Activated CD4-positive, alpha-beta T cell treated with anti-CD3 and anti-CD28 coated beads, Interleukin-2, amount 50 U/mL, for 24 hours (primary cell): ENCODE results near the gene CDK14.
"Not testable (repeated sequence)": the region's sequence is repeated elsewhere in the genome, so short reads cannot be mapped to it uniquely, and the experiment has no call there.

Experiments
- DNase-seq, 2 donors: peaks; one replicate each; pipeline ENCODE4 v3.0.0-alpha.2; 2020; ENCODE audit warnings: low read depth in 1 of 2, low spot score in 1 of 2

Gene CDK14

DNA sequence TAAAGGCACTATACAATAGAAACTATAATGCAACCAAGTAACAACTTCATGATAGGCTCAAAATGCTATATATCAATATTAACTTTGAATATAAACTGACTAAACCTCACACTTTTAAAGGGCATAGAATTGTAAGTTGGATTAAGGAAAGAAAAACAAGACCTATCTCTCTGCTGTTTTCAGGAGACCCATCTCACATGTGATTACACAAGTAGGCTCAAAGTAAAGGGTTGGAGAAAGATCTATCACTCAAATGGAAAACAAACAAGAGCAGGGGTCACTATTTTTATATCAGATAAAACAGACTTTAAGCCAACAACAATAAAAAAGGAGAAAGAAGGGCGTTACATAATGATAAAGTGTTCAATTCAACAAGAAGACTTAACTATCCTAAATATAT, 155.5 kb downstream of the CDK14 start:
- DNase-seq = no peak

DNA sequence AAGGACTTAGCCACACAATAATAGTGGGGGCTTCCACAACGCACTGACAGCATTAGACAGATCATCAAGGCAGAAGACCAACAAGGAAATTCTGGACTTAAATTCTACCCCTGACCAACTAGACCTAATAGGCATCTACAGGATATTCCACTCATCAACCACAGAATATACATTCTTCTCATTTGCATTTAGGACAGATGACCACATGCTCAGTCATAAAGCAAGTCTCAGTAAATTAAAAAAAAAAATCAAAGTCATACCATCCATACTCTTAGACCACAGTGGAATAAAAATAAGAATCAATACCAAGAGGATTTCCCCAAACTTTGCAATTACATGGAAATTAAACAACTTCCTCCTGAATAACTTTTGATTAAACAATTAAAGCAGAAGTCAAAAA, 155.9 kb downstream of the CDK14 start:
- DNase-seq = no peak

DNA sequence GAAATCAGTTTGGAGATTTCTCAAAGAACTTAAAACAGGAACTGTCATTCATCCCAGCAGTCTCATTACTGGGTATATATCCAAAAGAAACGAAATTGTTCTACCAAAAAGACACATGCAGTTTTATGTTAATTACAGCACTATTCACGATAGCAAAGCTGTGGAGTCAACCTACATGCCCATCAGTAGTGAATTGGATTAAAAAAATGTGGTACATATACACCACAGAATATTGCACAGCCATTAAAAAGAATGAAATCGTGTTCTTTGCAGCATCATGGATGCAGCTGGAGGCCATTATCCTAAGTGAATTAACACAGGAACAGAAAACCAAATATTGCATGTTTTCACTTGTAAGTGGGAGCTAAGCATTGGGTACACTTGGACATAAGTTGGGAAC, 158.9 kb downstream of the CDK14 start:
- DNase-seq = no peak

DNA sequence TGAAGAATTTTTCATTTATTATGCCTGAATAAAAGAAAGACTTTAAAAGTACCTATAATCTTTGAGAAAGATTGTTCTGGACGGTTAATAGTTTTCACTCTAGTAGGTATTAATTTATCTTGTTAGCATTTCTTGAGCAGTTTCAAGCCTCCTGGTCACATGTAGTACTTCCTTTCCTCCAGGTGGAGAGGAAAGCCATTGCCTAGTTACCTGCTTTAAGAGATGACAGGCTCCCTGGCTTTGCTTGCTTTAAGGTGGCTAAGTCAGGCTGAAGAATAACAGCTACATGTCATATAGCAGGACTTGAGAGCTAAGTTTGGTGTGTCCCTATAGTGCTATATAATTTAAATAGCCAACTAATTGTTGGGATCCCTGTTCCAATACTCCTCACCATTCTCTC, 160.2 kb downstream of the CDK14 start:
- DNase-seq = no peak

DNA sequence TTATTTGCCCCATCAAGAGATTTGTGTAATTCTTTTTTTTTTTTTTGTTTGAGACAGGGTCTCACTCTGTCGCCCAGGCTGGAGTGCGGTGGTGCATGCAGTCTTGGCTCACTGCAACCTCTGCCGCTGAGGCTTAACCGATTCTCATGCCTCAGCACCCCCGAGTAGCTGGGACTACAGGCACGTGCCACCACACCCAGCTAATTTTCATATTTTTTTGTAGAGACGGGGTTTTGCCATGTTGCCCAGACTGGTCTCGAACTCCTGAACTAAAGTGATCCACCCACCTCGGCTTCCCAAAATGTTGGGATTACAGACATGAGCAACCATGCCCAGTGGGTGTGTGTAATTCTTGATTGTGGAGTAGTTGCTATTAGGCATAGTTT, 161.4 kb downstream of the CDK14 start:
- not testable (repeated sequence) for DNase-seq

DNA sequence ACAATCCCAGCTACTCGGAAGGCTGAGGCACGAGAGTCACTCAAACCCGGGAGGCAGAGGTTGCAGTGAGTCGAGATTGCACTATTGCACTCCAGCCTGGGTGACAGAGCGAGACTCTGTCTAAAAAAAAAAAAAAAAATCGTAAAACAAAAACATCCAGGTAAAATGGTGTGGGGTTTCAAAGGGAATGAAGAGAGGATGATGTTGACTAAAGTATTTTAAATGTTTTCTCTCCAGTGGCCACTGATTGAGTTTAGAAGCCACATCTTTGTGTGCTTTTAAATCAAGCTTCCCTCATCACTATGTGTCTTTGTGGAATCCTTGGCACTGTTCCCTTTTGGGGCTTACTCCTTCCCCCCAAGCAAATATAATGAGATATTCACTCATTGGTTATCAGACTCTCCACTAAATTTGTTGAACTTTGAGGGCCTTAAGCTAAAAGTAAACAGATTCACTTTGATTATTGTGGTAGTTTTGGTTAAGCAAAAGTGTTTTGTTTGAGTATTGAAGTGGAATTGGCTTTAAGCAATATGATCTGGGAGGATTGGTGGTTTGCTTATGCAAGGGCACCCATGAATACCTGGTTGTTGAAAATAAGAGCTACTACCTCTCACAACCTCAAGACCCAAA, 162.9 kb downstream of the CDK14 start:
- no peak for DNase-seq

DNA sequence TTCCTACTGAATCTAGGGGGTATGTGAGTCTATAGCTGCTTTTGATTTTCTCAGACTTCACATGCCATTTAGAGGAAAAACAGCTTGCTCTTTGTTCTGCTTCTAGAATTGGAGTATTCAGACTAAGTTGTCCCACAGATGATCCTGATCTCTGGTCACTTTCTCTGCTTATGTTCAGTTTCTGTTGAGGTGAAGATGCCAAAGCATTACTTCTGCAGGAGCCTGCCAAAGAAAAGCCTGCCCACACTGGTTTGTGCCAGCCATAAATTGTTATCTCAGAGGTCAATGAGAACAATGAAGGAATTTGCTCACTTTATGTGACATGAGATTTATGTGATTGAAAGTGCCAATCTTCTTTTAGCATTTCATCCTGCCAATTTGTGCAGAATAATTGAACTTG, 163.6 kb downstream of the CDK14 start:
- no peak for DNase-seq

DNA sequence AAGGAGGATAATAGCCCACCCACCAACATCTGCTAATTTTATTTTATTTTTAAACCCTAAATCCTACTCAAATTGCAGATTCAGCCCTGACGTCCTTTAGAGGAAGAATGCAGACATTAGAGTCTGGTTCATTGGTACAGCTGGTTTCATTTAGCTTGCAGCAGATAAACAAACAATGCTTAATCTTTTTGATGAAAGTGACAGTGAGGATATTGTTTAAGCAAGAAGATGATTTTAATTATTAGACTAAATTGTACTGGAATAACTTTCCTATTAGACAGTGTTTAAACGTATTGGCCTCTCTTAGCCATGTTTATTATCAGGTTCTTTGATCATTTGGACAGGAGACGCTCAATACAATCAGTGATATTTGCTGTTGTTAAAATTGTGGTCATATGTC, 164.8 kb downstream of the CDK14 start:
- no peak for DNase-seq

DNA sequence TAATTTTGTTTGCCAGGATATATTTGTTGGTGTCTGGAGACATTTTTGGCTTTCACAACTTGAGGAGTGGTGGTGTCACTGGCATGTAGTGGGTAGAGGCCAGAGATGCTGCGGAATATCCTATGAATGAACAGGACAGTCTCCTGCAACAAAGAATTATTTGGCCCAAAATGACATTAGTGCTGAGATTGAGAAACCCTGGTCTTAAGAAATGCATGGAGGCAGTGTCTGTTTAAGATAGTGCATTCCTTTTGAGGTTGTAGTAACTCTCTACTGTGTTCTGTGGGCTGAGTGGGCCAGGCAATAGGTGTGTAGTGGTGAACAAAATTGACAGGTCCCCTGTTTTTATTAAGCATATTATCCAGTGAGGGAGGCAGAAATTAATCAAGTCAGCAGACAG, 165.5 kb downstream of the CDK14 start:
- no peak for DNase-seq

DNA sequence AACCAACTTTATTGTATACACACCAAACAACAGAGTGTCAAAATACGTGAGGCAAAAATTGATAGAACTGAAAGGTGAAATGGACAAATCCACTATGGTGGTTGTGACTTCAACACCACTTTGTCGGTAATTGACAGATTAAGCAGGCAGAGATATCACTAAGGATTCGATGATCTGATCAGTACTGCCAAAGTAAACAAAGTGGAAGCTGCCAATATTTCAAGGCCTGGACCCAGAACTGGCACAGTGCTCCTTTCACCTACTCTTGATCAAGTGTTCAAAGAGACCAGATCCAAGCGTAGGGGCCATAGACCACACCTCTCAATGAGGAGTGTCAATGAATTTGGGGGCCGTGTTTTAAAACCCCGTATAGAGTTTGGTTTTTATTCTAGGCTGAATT, 167.0 kb downstream of the CDK14 start:
- no peak for DNase-seq

DNA sequence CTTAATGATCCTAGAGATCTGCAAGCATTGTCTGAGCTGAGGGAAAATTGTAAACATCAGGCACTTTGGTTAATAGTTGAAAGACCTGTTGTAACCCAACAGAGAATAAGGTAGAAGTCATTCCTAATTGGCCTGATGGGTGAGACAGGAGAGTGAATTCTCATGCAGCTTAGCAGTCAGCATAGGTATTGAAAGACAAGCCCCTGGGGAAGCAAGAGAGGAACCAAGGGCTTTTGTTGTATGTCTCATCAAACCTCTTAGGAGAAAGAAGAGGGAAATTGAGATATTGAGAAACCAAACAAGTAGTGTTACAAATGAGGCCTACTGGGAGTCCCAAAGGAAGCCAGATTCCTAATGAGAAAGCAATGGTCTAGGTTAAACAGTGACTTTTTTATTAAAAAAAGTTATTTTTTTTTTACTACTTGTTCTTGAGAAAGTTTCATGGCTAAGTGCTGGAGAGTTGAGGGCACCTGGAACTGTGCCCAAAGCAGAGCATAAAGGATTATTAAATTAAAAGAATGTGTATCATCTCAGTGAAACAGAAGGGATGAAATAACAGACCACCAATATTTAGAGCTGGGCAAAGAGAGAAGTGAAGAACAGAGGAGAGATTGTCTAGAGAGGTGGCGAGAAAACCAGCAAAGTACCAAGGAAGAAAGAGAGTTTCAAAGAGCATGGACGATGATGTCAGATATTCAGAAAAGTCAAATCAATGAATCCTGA, 168.9 kb downstream of the CDK14 start:
- no peak for DNase-seq

DNA sequence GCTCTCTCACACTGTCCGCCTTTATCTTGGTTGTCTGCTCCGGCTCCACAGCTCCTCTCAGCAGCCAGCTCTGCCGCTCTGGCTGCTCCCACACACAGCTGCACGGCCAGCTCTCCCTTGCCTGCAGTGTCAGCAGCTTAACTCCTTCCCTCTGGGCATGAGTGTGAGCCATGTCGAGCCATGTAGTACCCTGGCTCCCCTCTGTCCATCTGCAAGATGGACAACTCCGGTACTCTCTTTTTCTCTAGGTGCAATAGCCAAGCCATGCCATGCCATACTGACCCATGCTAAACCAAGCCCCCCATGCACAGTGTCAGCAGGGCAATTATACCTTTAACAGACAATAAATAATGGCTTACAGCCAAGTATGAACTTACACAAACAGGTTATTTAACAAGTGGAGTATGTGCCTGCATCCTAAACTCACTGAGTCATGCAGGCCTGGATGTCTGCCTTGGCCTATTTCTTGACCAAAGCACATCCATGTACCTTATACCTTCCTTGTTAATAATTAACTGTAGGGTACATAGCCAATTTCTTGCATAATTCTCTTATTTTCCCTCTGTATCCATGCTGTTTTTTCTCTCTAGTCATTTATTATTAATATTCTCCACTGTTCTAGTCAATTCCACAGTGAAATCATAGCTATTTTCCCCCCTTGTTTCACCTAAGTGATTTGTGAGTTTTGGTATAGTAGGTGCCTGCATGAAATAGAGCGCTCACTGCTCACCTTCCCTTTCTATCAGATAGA, 170.9 kb downstream of the CDK14 start:
- no peak for DNase-seq

DNA sequence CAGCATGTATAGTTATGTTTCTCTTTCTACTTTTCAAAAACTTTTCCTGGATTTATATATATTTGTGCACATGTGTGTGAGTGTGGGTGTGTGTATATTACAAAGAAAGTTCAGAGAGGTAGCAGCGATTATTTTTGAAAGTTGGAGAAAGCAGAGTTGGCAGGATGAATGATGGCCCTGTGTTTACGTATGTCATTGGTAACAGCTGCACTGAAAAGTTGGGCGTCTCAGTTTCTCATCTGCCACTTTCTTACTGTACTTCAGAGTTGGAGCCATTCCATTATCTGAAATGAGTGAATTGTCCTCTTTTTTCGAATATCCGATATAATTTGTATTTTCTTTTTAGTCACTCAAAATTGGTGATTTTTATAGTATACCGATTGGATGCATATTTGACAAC, 172.2 kb downstream of the CDK14 start:
- DNase-seq = no peak

DNA sequence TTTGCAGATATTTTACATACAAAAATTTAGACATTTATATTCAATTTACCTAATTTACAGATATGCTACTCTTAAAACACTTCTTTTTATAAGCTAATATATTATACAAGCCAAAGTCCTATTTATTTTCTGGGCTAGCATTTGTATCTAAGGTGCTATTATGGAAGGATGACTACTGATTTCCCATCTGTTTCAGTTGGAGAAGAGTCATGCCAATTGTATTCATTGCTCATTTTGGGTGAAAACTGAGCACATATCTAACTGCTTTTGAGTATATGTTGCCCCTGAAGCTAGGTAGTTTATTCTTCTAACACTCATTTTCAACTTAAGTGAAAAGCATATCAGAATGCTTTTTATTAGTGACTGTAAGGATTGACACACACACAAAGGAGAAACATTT, 172.9 kb downstream of the CDK14 start:
- DNase-seq = no peak

DNA sequence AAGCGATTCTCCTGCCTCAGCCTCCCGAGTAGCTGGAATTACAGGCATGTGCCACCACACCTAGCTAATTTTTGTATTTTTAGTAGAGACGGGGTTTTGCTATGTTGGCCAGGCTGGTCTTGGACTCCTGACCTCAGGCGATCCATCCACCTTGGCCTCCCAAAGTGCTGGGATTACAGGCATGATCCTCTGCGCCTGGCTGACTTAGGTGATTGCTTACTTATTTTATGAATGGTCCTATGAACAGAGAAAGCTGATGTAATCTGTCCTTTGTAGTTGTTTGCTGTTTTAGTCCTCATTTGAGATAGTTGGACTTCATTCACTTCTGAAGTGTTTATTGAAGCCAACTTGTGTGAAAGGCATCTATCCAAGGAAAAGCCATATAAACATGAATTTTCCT, 173.4 kb downstream of the CDK14 start:
- DNase-seq = not testable (repeated sequence)

DNA sequence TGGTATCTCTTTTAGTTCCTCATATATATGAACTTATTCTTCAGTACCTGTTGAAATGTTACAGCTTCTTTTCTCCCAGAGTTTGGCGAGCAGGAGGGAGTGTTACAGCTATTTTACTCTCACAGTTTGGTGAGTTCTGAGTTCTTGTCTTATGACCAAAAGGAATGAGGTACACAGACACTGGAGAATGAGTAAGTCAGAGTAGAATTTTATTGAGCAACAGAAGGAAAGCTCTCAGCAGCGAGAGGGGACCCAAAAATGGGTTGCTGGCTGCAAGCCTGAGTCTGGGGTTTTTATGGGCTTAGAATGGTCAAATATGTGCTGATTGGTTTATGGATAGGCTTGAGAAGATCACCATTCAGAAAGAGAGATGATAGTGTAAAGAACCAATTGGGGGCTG, 175.2 kb downstream of the CDK14 start:
- no peak for DNase-seq

DNA sequence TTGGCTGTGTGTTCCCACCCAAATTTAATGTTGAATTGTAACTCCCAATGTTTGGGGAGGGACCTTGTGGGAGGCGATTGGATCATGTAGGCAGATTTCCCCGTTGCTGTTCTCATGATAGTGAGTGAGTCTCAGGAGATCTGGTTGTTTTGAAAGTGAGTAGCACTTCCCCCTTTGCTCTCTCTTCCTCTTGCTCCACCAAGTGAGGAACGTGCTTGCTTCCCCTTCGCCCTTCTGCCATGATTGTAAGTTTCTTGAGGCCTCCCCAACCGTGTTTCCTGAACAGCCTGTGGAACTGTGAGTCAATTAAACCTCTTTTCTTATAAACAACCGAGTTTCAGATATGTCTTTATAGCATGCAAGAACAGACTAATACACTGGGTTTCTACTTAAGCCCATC, 176.3 kb downstream of the CDK14 start:
- no peak for DNase-seq

DNA sequence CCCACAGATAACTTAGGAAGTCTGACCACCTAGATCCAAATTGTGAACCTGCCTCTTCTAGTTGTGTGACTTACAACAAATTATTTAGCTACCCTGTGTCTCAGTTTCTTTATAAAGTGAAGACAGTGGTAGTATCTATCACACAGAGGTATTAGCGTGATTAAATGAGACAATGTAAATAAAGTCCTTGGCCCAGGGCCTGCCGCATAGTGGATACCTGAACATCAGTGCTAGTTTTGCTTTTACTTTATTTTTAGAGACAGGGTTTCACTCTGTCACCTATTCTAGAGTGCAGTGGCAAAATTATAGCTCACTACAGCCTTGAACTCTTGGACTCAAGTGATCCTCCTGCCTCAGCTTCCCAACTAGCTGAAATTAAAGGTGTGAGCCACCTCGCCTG, 177.1 kb downstream of the CDK14 start:
- no peak for DNase-seq

DNA sequence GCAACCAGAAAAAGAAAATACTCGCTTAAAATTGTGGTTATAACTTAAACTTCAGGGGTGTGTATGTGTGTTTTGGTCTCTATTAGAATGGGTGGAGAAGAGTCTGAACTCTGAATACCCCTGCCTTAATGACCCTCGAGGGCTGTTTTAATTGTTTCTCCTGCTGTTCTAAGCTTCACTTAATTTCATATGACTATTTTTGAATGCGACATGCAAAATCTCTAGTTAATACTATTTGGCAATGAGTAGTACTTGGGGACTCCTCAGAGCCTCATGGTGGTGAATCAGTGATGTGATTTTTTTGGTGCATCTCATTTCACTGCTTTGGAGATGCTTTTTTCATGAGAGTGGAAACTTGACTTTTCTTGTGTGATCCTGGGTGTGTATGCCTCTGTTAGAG, 178.6 kb downstream of the CDK14 start:
- DNase-seq = no peak

DNA sequence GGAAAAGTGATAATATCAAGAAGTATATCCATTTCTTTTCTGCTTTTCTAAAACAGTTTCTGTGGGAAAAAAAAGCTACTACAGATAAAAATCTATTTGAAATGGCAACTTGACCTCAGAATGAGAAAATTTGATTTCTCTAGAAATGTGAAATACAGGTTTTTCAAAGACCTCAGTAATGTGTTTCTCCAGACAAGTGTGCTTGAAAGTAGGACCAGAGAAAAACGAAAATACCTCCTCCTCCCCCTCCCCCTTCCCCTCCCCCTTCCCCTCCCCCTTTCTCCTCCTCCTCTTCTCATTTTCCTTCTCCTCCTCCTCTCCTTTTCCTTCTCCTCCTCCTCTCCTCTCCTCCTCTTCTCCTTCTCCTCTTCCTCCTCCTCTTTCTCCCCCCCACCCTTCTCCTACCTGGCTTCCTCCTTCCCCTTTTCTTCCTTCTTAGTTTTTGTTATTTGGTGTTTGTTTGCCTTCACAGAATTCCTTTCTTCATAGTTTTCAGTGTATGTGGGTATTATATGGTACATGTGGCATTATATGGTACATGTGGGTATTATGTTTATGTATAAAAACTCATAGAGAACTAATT, 179.4 kb downstream of the CDK14 start:
- DNase-seq = no peak

DNA sequence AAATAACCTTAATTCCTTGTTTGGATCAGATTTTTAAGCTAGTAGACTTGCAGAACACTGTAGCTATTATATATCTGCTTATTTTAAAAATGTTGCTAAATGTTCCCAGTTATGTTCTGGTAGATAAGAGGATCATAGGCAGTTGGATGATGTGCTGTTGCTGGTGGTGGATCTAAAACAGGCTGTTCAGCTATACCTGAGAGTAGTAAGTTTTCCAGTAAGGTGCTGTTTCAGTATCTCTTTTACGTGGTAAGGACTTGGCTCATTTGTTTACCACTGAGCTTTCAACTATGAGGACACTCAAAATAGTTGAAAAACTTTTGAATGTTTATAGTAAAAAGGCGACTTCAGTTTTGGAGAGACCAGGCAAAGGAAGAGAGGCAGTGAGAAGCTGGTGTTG, 180.9 kb downstream of the CDK14 start:
- no peak for DNase-seq

DNA sequence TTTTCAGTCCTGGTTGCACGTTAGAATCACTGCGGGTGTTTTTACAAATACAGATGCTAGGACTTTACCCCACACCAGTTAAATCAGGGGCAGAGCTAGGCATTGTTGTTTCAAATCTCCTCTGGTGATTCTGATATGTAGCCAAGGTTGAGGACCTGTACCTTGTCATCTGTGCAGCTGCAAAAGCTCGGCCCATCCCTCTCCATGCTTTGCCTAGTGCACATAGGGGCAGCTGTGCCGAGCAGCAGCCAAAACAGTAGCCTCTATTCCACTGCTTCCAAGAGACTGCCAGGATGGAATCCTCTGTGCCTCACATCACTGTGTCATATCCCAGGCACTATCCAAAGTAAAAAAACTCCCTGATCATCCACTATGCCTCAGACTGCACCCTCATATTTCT, 181.3 kb downstream of the CDK14 start:
- no peak for DNase-seq
